ENCODE data around the gene MTIF2.

- TF ChIP-seq EZH2 (IDR thresholded peaks at IDR 0.05; ENCODE audit: insufficient read depth, poor library complexity, severe bottlenecking) (no peak), EZH2phosphoT487 (IDR thresholded peaks at IDR 0.05; ENCODE audit: insufficient read depth, low read depth) (no peak)
These were observed 32.0 kb downstream of the MTIF2 start for GRCh38 chr2:55236992-55237543.
